Caco-2 (cell line): ENCODE data around the gene ADAMTS4. TPM values are rescaled to one million over a fixed set of nuclear protein-coding genes. Genes with fewer than 3 reads are reported as not detected.

Source experiments
- BruUV-seq: library from RNA; stranded (reverse); fragments of 400-500 nt; replicated peaks from 2 replicates; lab custom pipeline; 2021; lab: Mats Ljungman, UMichigan
- CTCF ChIA-PET: fragments of 300-600 bp; sonication (Branson Sonifier 250); formaldehyde crosslinking; loops from one replicate; lab custom pipeline; 2022; ENCODE audit warnings: antibody characterized with exemption; lab: Charles Lee
- POLR2A ChIA-PET: fragments of 300-600 bp; sonication (Branson Sonifier 250); formaldehyde crosslinking; loops from one replicate; lab custom pipeline; 2022; ENCODE audit warnings: antibody characterized with exemption; lab: Charles Lee
- DNase-seq, 2 experiments: peaks; one replicate each; pipeline versions ENCODE4 v3.0.0 to v3.0.0-alpha.2; 2020 to 2022
- H3K27me3 ChIP-seq: replicated peaks from 2 replicates; pipeline ENCODE4 v1.6.0; 2011; ENCODE audit warnings: low read length; ENCODE audit not compliant: control insufficient read depth, insufficient read depth
- H3K36me3 ChIP-seq: 2 replicates; pipeline ENCODE4 v1.5.1; 2011; ENCODE audit warnings: low read length; ENCODE audit not compliant: control insufficient read depth, insufficient read depth
- H3K4me1 ChIP-seq: fragments of 250-450 bp; sonication (Bioruptor Pico); 2 replicates; pipeline ENCODE4 v1.5.1; 2020; ENCODE audit warnings: mild to moderate bottlenecking
- H3K4me3 ChIP-seq: 2 replicates; pipeline ENCODE4 v1.5.1; 2011; ENCODE audit warnings: low read depth, mild to moderate bottlenecking, control low read depth, low read length
- H3K9me3 ChIP-seq: fragments of 250-450 bp; sonication (Bioruptor Pico); 2 replicates; pipeline ENCODE4 v1.5.1; 2020; ENCODE audit warnings: mild to moderate bottlenecking, moderate library complexity
- H3K27ac Mint-ChIP-seq: one replicate; pipeline ENCODE4 v1.8.0; 2022; ENCODE audit warnings: mixed read lengths; ENCODE audit not compliant: unreplicated experiment
- H3K27me3 Mint-ChIP-seq: one replicate; pipeline ENCODE4 v1.8.0; 2022; ENCODE audit warnings: mixed read lengths; ENCODE audit not compliant: insufficient read depth, unreplicated experiment
- H3K36me3 Mint-ChIP-seq: one replicate; pipeline ENCODE4 v1.8.0; 2022; ENCODE audit warnings: mild to moderate bottlenecking, mixed read lengths; ENCODE audit not compliant: insufficient read depth, unreplicated experiment
- H3K4me1 Mint-ChIP-seq: one replicate; pipeline ENCODE4 v1.8.0; 2022; ENCODE audit warnings: low read depth, mixed read lengths; ENCODE audit not compliant: unreplicated experiment
- H3K4me3 Mint-ChIP-seq: one replicate; pipeline ENCODE4 v1.8.0; 2022; ENCODE audit warnings: mild to moderate bottlenecking, moderate library complexity, mixed read lengths; ENCODE audit not compliant: unreplicated experiment
- H3K9me3 Mint-ChIP-seq: one replicate; pipeline ENCODE4 v1.8.0; 2022; ENCODE audit warnings: mixed read lengths; ENCODE audit not compliant: unreplicated experiment
- CTCF ChIP-seq, 2 experiments: fragments of 200-600 bp in 1 of 2; IDR thresholded peaks; 1 replicate in 1 of 2; 2 replicates in 1 of 2; pipeline versions ENCODE4 v1.5.1 to v1.8.0; 2011 to 2022; ENCODE audit warnings: antibody characterized with exemption in 1 of 2, control low read depth in 1 of 2, inconsistent platforms in 1 of 2, low read depth in 1 of 2, low read length in 1 of 2, mild to moderate bottlenecking in 1 of 2, moderate library complexity in 1 of 2; ENCODE audit not compliant: insufficient read depth in 1 of 2, severe bottlenecking in 1 of 2, unreplicated experiment in 1 of 2
- intact Hi-C: fragments of 100-400 bp; cut with micrococcal nuclease; formaldehyde crosslinking; loops from one replicate; pipeline ENCODE4 v1.10.0; 2022; ENCODE audit not compliant: unreplicated experiment
- total RNA-seq: library from RNA; stranded (reverse); gene quantifications from 2 replicates; pipeline ENCODE4 v1.2.3, GENCODE V29; 2022

The ADAMTS4 gene
- total RNA-seq, 1 experiment from 2014 or later = 0.32 TPM

- Histone ChIP-seq H3K36me3 (no peaks in the 10 kb centered on the region), H3K9me3 (no peaks in the 10 kb centered on the region), H3K27me3 (no peaks in the 10 kb centered on the region), H3K4me1 (peaks cover 13% of the 10 kb centered on the region), H3K4me3 (no peak overlapping the region)
- H3K9me3 Mint-ChIP-seq = no peaks in the 10 kb centered on the region
- no peaks in the 10 kb centered on the region for H3K27me3 Mint-ChIP-seq
- no peak overlapping the region for H3K4me3 Mint-ChIP-seq
- peaks cover 16% of the 10 kb centered on the region for H3K4me1 Mint-ChIP-seq
- intact Hi-C loops = no loop called here
- ChIA-PET POLR2A (no interaction called here), CTCF (interaction anchor here (1.7 kb wide), 1 partner anchor 50 kb away, joined by 5 read pairs; no protein-coding TSS in a partner anchor)
- TF ChIP-seq CTCF (IDR thresholded peaks at IDR 0.05; ENCODE audit: insufficient read depth in 1 of 2, low read depth in 1 of 2, low read length in 1 of 2, severe bottlenecking in 1 of 2, unreplicated experiment in 1 of 2) = no peak
- H3K27ac Mint-ChIP-seq = no peak overlapping the region
- BruUV-seq = no TSS peak
- DNase-seq = no peak
- no peaks in the 10 kb centered on the region for H3K36me3 Mint-ChIP-seq
These were observed 42.8 kb upstream of the ADAMTS4 start for GRCh38 chr1:161241682-161242081.

- peaks cover 13% of the 10 kb centered on the region for H3K4me1 ChIP-seq
- CTCF ChIA-PET = interaction anchor here (1.1 to 1.7 kb wide), 2 partner anchors 8 to 13 kb away, joined by 4 to 5 read pairs; partner anchors contain the start of gene TOMM40L
- peaks cover 9% of the 10 kb centered on the region for H3K4me1 Mint-ChIP-seq
- H3K36me3 ChIP-seq = no peaks in the 10 kb centered on the region
- no peak for TF ChIP-seq CTCF (IDR thresholded peaks at IDR 0.05; ENCODE audit: insufficient read depth in 1 of 2, low read depth in 1 of 2, low read length in 1 of 2, severe bottlenecking in 1 of 2, unreplicated experiment in 1 of 2)
- no peaks in the 10 kb centered on the region for H3K27me3 ChIP-seq
- intact Hi-C loops = no loop called here
- H3K27ac Mint-ChIP-seq = no peak within 1 kb of the TSS
- no peaks in the 10 kb centered on the region for H3K9me3 ChIP-seq
- no peak within 1 kb of the TSS for H3K4me3 ChIP-seq
- peak in 1 of 2 experiments; percentile 68 for DNase-seq
- no peaks in the 10 kb centered on the region for H3K27me3 Mint-ChIP-seq
- no peak within 1 kb of the TSS for H3K4me3 Mint-ChIP-seq
- BruUV-seq = no TSS peak
- H3K9me3 Mint-ChIP-seq = no peaks in the 10 kb centered on the region
- H3K36me3 Mint-ChIP-seq = no peaks in the 10 kb centered on the region
- POLR2A ChIA-PET = no interaction called here
These were observed 39.2 kb upstream of the ADAMTS4 start, which contains the start of gene NR1I3 for GRCh38 chr1:161238039-161238473. TSS of gene NR1I3 (minus strand) at chr1:161238203. CDS start at chr1:161236565, 1,638 bp downstream.

- Histone ChIP-seq H3K4me1 (peaks cover 6% of the 10 kb centered on the region), H3K27me3 (no peaks in the 10 kb centered on the region), H3K9me3 (no peaks in the 10 kb centered on the region), H3K4me3 (no peak overlapping the region), H3K36me3 (no peaks in the 10 kb centered on the region)
- Mint-ChIP-seq H3K27me3 (no peaks in the 10 kb centered on the region), H3K36me3 (no peaks in the 10 kb centered on the region), H3K4me3 (no peak overlapping the region), H3K9me3 (no peaks in the 10 kb centered on the region), H3K4me1 (no peaks in the 10 kb centered on the region), H3K27ac (no peak overlapping the region)
- POLR2A ChIA-PET = interaction anchor here (0.5 kb wide), 1 partner anchor 78 kb away, joined by 3 read pairs; the partner anchor contains the start of gene SDHC
- no TSS peak for BruUV-seq
- no peak for TF ChIP-seq CTCF (IDR thresholded peaks at IDR 0.05; ENCODE audit: insufficient read depth in 1 of 2, low read depth in 1 of 2, low read length in 1 of 2, severe bottlenecking in 1 of 2, unreplicated experiment in 1 of 2)
- intact Hi-C loops = no loop called here
- no peak for DNase-seq
- CTCF ChIA-PET = no interaction called here
These were observed 37.3 kb upstream of the ADAMTS4 start for GRCh38 chr1:161235957-161236775.
